DOHH2 (cell line): ENCODE data around the gene CHCHD6.

Source experiments
- EZH2phosphoT487 ChIP-seq: fragments of 200-600 bp; sonication (generic); IDR thresholded peaks from 2 replicates; pipeline ENCODE4 v1.6.1; 2017; ENCODE audit warnings: borderline replicate concordance, mild to moderate bottlenecking, antibody characterized with exemption, low read length, moderate library complexity, mixed read lengths
- TF ChIP-seq, protein P1 (sequence below): fragments of 200-600 bp; sonication (generic); IDR thresholded peaks from one replicate; pipeline ENCODE4 v1.5.1; 2014; ENCODE audit warnings: antibody characterized with exemption, mild to moderate bottlenecking, low read depth, low read length; ENCODE audit not compliant: poor library complexity, severe bottlenecking

DNA sequence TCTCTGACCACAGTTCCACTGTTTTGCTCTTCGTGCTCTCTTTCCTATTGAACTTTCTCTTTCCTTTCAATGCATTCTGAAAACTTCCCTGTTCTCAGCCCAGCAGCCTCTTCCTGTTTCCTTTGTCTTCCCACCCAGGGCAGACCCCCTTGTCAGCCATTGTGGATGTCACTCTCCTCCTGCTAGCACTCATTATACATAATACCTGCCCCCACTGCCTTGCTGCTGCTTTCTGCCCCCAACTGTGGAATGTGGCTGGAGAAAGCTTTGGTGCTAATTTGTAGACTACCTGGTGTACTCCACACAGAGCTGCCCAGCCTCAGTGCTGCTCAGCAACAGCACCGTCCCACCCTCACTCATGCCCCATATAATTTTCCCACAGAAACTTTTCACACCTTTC, 80.2 kb downstream of the CHCHD6 start:
- TF ChIP-seq, protein P1, sequence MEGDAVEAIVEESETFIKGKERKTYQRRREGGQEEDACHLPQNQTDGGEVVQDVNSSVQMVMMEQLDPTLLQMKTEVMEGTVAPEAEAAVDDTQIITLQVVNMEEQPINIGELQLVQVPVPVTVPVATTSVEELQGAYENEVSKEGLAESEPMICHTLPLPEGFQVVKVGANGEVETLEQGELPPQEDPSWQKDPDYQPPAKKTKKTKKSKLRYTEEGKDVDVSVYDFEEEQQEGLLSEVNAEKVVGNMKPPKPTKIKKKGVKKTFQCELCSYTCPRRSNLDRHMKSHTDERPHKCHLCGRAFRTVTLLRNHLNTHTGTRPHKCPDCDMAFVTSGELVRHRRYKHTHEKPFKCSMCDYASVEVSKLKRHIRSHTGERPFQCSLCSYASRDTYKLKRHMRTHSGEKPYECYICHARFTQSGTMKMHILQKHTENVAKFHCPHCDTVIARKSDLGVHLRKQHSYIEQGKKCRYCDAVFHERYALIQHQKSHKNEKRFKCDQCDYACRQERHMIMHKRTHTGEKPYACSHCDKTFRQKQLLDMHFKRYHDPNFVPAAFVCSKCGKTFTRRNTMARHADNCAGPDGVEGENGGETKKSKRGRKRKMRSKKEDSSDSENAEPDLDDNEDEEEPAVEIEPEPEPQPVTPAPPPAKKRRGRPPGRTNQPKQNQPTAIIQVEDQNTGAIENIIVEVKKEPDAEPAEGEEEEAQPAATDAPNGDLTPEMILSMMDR: no peak
- TF ChIP-seq EZH2phosphoT487: no peak
